Neutrophil (primary cell): ENCODE results near the gene TRIM59.

Experiments
- H3K27ac ChIP-seq: fragments of 200-600 bp; sonication (generic); 2 replicates; pipeline ENCODE4 v1.5.1; 2016; ENCODE audit warnings: mild to moderate bottlenecking, moderate library complexity
- H3K27me3 ChIP-seq: fragments of 200-600 bp; sonication (generic); 2 replicates; pipeline ENCODE4 v1.6.0; 2016; ENCODE audit warnings: mild to moderate bottlenecking
- H3K36me3 ChIP-seq: fragments of 200-600 bp; sonication (generic); 2 replicates; pipeline ENCODE4 v1.5.1; 2017
- H3K4me1 ChIP-seq, 2 experiments: fragments of 200-600 bp in 1 of 2; sonication (generic) in 1 of 2; 1 replicate in 1 of 2; 2 replicates in 1 of 2; pipeline versions ENCODE4 v1.5.1 to v1.6.1; 2013 to 2016; ENCODE audit warnings: low read depth in 1 of 2, low read length in 1 of 2, mild to moderate bottlenecking in 1 of 2, moderate library complexity in 1 of 2; ENCODE audit not compliant: control insufficient read depth in 1 of 2, insufficient read depth in 1 of 2
- H3K4me3 ChIP-seq, 2 experiments: fragments of 200-600 bp in 1 of 2; sonication (generic) in 1 of 2; 1 replicate in 1 of 2; 2 replicates in 1 of 2; pipeline ENCODE4 v1.5.1; 2013 to 2016; ENCODE audit warnings: low read depth in 1 of 2, low read length in 1 of 2, mild to moderate bottlenecking in 1 of 2, moderate library complexity in 1 of 2
- H3K9me3 ChIP-seq: fragments of 200-600 bp; sonication (generic); 2 replicates; pipeline ENCODE4 v1.5.1; 2016
- TF ChIP-seq, protein P1 (sequence below): fragments of 200-600 bp; sonication (generic); IDR thresholded peaks from 2 replicates; pipeline ENCODE4 v1.5.1; 2016; ENCODE audit warnings: antibody characterized with exemption

The TRIM59 gene

DNA sequence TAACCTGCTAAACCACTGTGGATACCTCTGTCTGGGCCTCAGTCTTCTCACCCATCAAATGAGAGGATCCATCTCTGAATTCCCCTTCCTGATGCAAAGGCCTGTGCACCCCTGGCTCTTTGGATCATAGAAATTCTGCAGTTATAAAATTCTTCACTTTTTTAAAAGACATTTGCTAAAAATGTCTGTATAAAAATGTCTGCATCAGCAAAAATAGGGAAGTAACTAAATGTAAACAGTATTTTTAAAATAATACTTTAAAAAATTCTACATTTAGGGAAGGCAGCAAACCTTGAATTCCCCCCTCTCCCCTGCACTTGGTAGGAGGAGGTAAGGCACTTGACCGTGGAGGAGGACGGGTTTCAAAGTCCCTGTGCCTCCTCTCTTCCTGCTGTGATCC, 25.6 kb upstream of the TRIM59 start:
- no peaks in the 10 kb centered on the region for H3K4me1 ChIP-seq
- H3K4me3 ChIP-seq, result no peak overlapping the region
- H3K9me3 ChIP-seq, result peaks cover 7% of the 10 kb centered on the region
- H3K27me3 ChIP-seq, result no peaks in the 10 kb centered on the region
- H3K36me3 ChIP-seq, result no peaks in the 10 kb centered on the region
- no peak overlapping the region for H3K27ac ChIP-seq
- TF ChIP-seq, protein P1, sequence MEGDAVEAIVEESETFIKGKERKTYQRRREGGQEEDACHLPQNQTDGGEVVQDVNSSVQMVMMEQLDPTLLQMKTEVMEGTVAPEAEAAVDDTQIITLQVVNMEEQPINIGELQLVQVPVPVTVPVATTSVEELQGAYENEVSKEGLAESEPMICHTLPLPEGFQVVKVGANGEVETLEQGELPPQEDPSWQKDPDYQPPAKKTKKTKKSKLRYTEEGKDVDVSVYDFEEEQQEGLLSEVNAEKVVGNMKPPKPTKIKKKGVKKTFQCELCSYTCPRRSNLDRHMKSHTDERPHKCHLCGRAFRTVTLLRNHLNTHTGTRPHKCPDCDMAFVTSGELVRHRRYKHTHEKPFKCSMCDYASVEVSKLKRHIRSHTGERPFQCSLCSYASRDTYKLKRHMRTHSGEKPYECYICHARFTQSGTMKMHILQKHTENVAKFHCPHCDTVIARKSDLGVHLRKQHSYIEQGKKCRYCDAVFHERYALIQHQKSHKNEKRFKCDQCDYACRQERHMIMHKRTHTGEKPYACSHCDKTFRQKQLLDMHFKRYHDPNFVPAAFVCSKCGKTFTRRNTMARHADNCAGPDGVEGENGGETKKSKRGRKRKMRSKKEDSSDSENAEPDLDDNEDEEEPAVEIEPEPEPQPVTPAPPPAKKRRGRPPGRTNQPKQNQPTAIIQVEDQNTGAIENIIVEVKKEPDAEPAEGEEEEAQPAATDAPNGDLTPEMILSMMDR, result no peak

DNA sequence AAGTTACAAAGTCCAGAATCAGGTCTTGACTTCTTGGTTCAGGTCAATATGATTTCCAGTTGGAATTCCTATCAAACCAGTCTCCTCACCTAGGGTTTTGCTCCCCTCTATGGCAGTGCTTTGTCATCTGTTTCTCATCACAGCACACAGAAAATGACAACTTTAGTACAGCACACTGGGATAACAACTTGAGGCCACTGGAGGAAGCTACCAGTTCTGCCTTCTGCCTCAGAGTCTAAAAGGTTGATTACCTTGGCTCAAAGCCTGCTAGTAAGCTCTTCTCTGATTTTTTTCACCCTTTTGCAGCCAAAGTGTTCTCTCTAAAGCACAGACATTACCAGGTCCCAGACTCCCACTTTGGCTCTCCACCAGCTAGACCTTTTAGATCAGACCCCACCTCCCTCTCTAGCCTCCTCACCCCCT, 24.8 kb upstream of the TRIM59 start:
- H3K9me3 ChIP-seq, result peaks cover 7% of the 10 kb centered on the region
- no peaks in the 10 kb centered on the region for H3K4me1 ChIP-seq
- TF ChIP-seq, protein P1, result no peak
- no peaks in the 10 kb centered on the region for H3K36me3 ChIP-seq
- no peaks in the 10 kb centered on the region for H3K27me3 ChIP-seq
- no peak overlapping the region for H3K27ac ChIP-seq
- no peak overlapping the region for H3K4me3 ChIP-seq

DNA sequence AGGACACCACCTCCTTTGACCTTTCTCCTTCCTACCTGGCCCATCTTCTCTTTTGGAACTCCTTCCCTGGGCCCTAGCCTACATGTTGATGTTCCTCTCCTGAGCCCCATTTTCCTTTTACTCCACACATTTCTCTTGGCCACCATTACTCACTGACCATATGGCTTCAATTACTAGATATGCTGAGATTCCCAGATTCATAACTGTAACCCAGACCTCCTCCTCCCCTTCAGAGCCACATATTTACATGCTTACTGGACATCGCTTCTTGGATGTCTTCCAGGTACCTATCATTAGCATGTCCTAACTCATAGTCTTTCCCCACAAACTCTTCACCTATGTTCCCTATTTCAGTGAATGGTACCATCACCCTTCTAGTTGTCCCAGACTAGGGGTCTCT, 24.4 kb upstream of the TRIM59 start:
- Histone ChIP-seq H3K4me3 (no peak overlapping the region), H3K4me1 (no peaks in the 10 kb centered on the region), H3K9me3 (peaks cover 7% of the 10 kb centered on the region), H3K27ac (no peak overlapping the region), H3K27me3 (no peaks in the 10 kb centered on the region), H3K36me3 (no peaks in the 10 kb centered on the region)
- TF ChIP-seq, protein P1, result no peak

DNA sequence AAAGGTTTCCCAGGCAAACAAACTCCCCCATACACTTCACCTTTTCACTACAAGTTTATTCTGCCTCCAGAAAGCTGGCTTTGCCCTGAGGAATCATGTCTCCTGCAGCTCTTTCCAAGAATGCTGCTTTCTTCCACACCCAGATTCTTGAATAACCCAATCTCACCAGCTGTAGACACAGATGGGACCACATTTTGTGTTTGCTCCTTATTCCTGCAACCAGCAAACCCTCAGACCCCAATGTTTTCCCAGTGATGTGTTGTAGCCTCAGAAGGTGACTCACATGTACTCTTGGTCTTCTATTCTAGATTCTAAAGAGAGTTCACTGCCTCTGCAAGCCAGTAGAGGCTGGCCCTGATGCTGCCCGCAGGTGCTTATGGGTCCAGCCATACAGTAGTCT, 23.6 kb upstream of the TRIM59 start:
- H3K4me3 ChIP-seq, result no peak overlapping the region
- no peaks in the 10 kb centered on the region for H3K36me3 ChIP-seq
- TF ChIP-seq, protein P1, result no peak
- H3K27ac ChIP-seq, result no peak overlapping the region
- H3K9me3 ChIP-seq, result peaks cover 7% of the 10 kb centered on the region
- no peaks in the 10 kb centered on the region for H3K27me3 ChIP-seq
- no peaks in the 10 kb centered on the region for H3K4me1 ChIP-seq

DNA sequence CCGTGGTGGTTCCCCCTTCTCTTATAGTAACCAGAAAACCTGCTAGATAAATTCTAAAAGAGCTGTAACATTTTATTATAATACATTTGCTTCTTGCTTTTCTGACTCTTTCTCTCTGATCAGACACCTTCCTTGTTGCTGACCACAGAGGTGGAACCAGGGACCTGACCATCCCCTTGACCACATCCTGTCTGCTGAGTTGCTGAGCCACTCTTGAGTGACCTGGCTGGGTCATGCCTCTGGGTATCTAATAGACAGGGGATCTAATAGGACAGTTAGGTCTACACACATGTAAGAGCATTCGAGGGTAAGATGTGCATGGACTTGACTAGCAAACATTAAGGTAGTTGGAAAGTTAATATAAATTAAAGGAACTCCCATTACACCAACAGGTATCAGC, 22.8 kb upstream of the TRIM59 start:
- TF ChIP-seq, protein P1, result no peak
- no peaks in the 10 kb centered on the region for H3K4me1 ChIP-seq
- no peak overlapping the region for H3K27ac ChIP-seq
- peaks cover 7% of the 10 kb centered on the region for H3K9me3 ChIP-seq
- H3K4me3 ChIP-seq, result no peak overlapping the region
- H3K27me3 ChIP-seq, result no peaks in the 10 kb centered on the region
- H3K36me3 ChIP-seq, result no peaks in the 10 kb centered on the region

DNA sequence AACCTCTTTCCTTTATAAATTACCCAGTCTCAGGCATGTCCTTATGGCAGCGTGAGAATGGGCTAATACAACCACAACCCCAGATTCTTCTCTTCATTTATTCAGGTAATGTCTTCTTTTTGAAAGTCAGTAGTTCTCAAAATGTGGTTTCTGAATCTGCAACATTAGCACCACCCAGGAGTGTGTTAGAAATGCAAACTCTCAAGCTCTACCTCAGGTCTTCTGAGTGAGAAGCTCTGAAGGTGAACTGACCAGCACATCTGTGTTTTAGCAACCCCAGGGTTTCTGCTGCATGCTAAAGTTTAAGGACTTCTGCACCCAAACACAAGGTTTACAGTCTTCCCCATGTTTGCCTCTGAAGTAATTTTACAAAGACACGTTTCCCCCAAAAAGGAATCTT, 22.3 kb upstream of the TRIM59 start:
- Histone ChIP-seq H3K36me3 (no peaks in the 10 kb centered on the region), H3K27me3 (no peaks in the 10 kb centered on the region), H3K4me1 (no peaks in the 10 kb centered on the region), H3K27ac (no peak overlapping the region), H3K4me3 (no peak overlapping the region), H3K9me3 (peaks cover 7% of the 10 kb centered on the region)
- TF ChIP-seq, protein P1, result no peak
